ENCODE results near the gene SLMAP. TPM values are rescaled to one million over a fixed set of nuclear protein-coding genes. Genes with fewer than 3 reads are reported as not detected.

Gene SLMAP
- polyA plus RNA-seq, 1 donor (not counting 4 experiments of a cell fraction or from before 2014, with no cell fraction given): 58.0 TPM

GRCh38 chr3:57848177-57848738 is 92.1 kb downstream of the SLMAP start:
- H3K79me2 ChIP-seq (ENCODE audit: control insufficient read depth, insufficient read depth, low read length): peaks cover 9% of the 10 kb centered on the region
- no peaks in the 10 kb centered on the region for H3K9me3 ChIP-seq (ENCODE audit: control insufficient read depth, low read depth, low read length)
- no peak for FAIRE-seq
- no peak overlapping the region for H3K27ac ChIP-seq (ENCODE audit: control insufficient read depth, insufficient read depth, low read length)
- no peak overlapping the region for H3K9ac ChIP-seq (ENCODE audit: control insufficient read depth, extremely low read depth, insufficient read depth, low read length)
- TF ChIP-seq EZH2 (IDR thresholded peaks at IDR 0.05; ENCODE audit: low read length): no peak
- TF ChIP-seq CTCF (optimal IDR thresholded peaks at IDR 0.05 in 1 of 3, IDR thresholded peaks at IDR 0.05 in 1 of 3, conservative IDR thresholded peaks at IDR 0.05 in 1 of 3; ENCODE audit: extremely low read depth in 1 of 3, insufficient read depth in 2 of 3, low read length in 3 of 3): no peak
- DNase-seq (ENCODE audit: low read depth, low spot score): no peak
- H3K4me3 ChIP-seq (ENCODE audit: control insufficient read depth in 2 of 3, extremely low read depth in 1 of 3, insufficient read depth in 2 of 3, low read depth in 1 of 3, low read length in 3 of 3): no peak overlapping the region
- H2AFZ ChIP-seq (ENCODE audit: control insufficient read depth, low read length): no peak overlapping the region
- no peaks in the 10 kb centered on the region for H4K20me1 ChIP-seq (ENCODE audit: control insufficient read depth, extremely low read depth, insufficient read depth, low read length)
- H3K27me3 ChIP-seq (ENCODE audit: control insufficient read depth, extremely low read depth, insufficient read depth, low read length): no peaks in the 10 kb centered on the region
- no peak overlapping the region for H3K4me2 ChIP-seq (ENCODE audit: control insufficient read depth, extremely low read depth, insufficient read depth, low read depth, low read length)
- no peaks in the 10 kb centered on the region for H3K9me1 ChIP-seq (ENCODE audit: control insufficient read depth, extremely low read depth, insufficient read depth, low read length)
- peaks cover 4% of the 10 kb centered on the region for H3K4me1 ChIP-seq (ENCODE audit: control insufficient read depth, extremely low read depth, insufficient read depth, low read length)
- H3K36me3 ChIP-seq (ENCODE audit: control insufficient read depth in 2 of 2, extremely low read depth in 1 of 2, insufficient read depth in 2 of 2, low read length in 2 of 2): peaks cover under 1 to 3% of the 10 kb centered on the region in 2 experiments
- dilution Hi-C loops (cut with MboI; ENCODE audit: extremely low pct_ligation_motif_present, low sequenced_read_pairs): no loop called here

- H3K36me3 ChIP-seq (ENCODE audit: control insufficient read depth in 2 of 2, extremely low read depth in 1 of 2, insufficient read depth in 2 of 2, low read length in 2 of 2): peaks cover 3 to 4% of the 10 kb centered on the region in 2 experiments
- no peak overlapping the region for H2AFZ ChIP-seq (ENCODE audit: control insufficient read depth, low read length)
- no peak overlapping the region for H3K4me3 ChIP-seq (ENCODE audit: control insufficient read depth in 2 of 3, extremely low read depth in 1 of 3, insufficient read depth in 2 of 3, low read depth in 1 of 3, low read length in 3 of 3)
- no peaks in the 10 kb centered on the region for H3K27me3 ChIP-seq (ENCODE audit: control insufficient read depth, extremely low read depth, insufficient read depth, low read length)
- no peaks in the 10 kb centered on the region for H3K9me3 ChIP-seq (ENCODE audit: control insufficient read depth, low read depth, low read length)
- no peaks in the 10 kb centered on the region for H4K20me1 ChIP-seq (ENCODE audit: control insufficient read depth, extremely low read depth, insufficient read depth, low read length)
- H3K79me2 ChIP-seq (ENCODE audit: control insufficient read depth, insufficient read depth, low read length): peaks cover 7% of the 10 kb centered on the region
- no peaks in the 10 kb centered on the region for H3K9me1 ChIP-seq (ENCODE audit: control insufficient read depth, extremely low read depth, insufficient read depth, low read length)
- peaks cover 4% of the 10 kb centered on the region for H3K4me1 ChIP-seq (ENCODE audit: control insufficient read depth, extremely low read depth, insufficient read depth, low read length)
- dilution Hi-C loops (cut with MboI; ENCODE audit: extremely low pct_ligation_motif_present, low sequenced_read_pairs): no loop called here
- FAIRE-seq (no peak), DNase-seq (ENCODE audit: low read depth, low spot score) (no peak)
- H3K9ac ChIP-seq (ENCODE audit: control insufficient read depth, extremely low read depth, insufficient read depth, low read length): no peak overlapping the region
- H3K4me2 ChIP-seq (ENCODE audit: control insufficient read depth, extremely low read depth, insufficient read depth, low read depth, low read length): no peak overlapping the region
- no peak for TF ChIP-seq EZH2 (IDR thresholded peaks at IDR 0.05; ENCODE audit: low read length)
- no peak for TF ChIP-seq CTCF (optimal IDR thresholded peaks at IDR 0.05 in 1 of 3, IDR thresholded peaks at IDR 0.05 in 1 of 3, conservative IDR thresholded peaks at IDR 0.05 in 1 of 3; ENCODE audit: extremely low read depth in 1 of 3, insufficient read depth in 2 of 3, low read length in 3 of 3)
- H3K27ac ChIP-seq (ENCODE audit: control insufficient read depth, insufficient read depth, low read length): no peak overlapping the region
Measured at GRCh38 chr3:57851304-57851703, 95.2 kb downstream of the SLMAP start.
